HepG2 (cell line): ENCODE data around the gene HUNK. TPM values are rescaled to one million over a fixed set of nuclear protein-coding genes. Genes with fewer than 3 reads are reported as not detected.

Experiments
- BHLHE40 ChIP-seq: IDR thresholded peaks from 2 replicates; pipeline ENCODE4 v1.6.1; 2011; ENCODE audit warnings: low read length, improper control_type of control experiment
- DMAP1 ChIP-seq: IDR thresholded peaks from 2 replicates; pipeline ENCODE4 v1.6.1; 2016
- HOXA3 ChIP-seq: sonication (generic); formaldehyde crosslinking; IDR thresholded peaks from 2 replicates; pipeline ENCODE4 v1.5.0; 2020; ENCODE audit warnings: missing genetic modification reagents
- NCOA2 ChIP-seq: sonication (generic); formaldehyde crosslinking; IDR thresholded peaks from 2 replicates; pipeline ENCODE4 v1.8.0; 2022; ENCODE audit warnings: inconsistent platforms
- NFATC3 ChIP-seq: sonication (generic); formaldehyde crosslinking; IDR thresholded peaks from 2 replicates; pipeline ENCODE4 v1.5.1; 2020; ENCODE audit warnings: mild to moderate bottlenecking, missing genetic modification reagents
- NR1H2 ChIP-seq: sonication (generic); formaldehyde crosslinking; IDR thresholded peaks from 2 replicates; pipeline ENCODE4 v1.8.1; 2022; ENCODE audit warnings: low read depth, missing genetic modification reagents, borderline replicate concordance
- POLR2A ChIP-seq, 2 experiments: IDR thresholded peaks; 2 replicates each; pipeline ENCODE4 v1.6.1; 2011; ENCODE audit warnings: low read depth in 2 of 2, low read length in 2 of 2, mild to moderate bottlenecking in 1 of 2, moderate library complexity in 1 of 2; ENCODE audit not compliant: insufficient read depth in 1 of 2
- RCOR2 ChIP-seq: IDR thresholded peaks from 2 replicates; pipeline ENCODE4 v1.6.1; 2016; ENCODE audit warnings: missing biosample characterization, missing genetic modification reagents
- RXRB ChIP-seq: IDR thresholded peaks from 2 replicates; pipeline ENCODE4 v1.6.1; 2016; ENCODE audit warnings: borderline replicate concordance, missing genetic modification reagents, missing compliant biosample characterization
- SYNCRIP ChIP-seq: fragments of 200-400 bp; formaldehyde crosslinking; IDR thresholded peaks from 2 replicates; pipeline ENCODE4 v1.6.1; 2018; ENCODE audit warnings: mild to moderate bottlenecking, low read depth, low read length; ENCODE audit not compliant: insufficient read depth
- TAF15 ChIP-seq: fragments of 200-400 bp; formaldehyde crosslinking; IDR thresholded peaks from one replicate; pipeline ENCODE4 v1.6.1; 2018; ENCODE audit warnings: mild to moderate bottlenecking, low read depth, low read length; ENCODE audit not compliant: poor library complexity, severe bottlenecking
- ZBTB34 ChIP-seq: sonication (generic); formaldehyde crosslinking; IDR thresholded peaks from 2 replicates; pipeline ENCODE4 v1.8.0; 2022; ENCODE audit warnings: mild to moderate bottlenecking, missing genetic modification reagents
- ZNF230 ChIP-seq: sonication (generic); formaldehyde crosslinking; IDR thresholded peaks from 2 replicates; pipeline ENCODE4 v1.4.0; 2020; ENCODE audit warnings: mild to moderate bottlenecking, missing genetic modification reagents
- ZNF432 ChIP-seq: sonication (generic); formaldehyde crosslinking; IDR thresholded peaks from 2 replicates; pipeline ENCODE4 v1.5.0; 2020; ENCODE audit warnings: missing genetic modification reagents, mild to moderate bottlenecking, borderline replicate concordance
- ZNF572 ChIP-seq: sonication (generic); formaldehyde crosslinking; IDR thresholded peaks from 2 replicates; pipeline ENCODE4 v1.5.1; 2020; ENCODE audit warnings: mild to moderate bottlenecking, missing genetic modification reagents
- ZNF576 ChIP-seq: sonication (generic); formaldehyde crosslinking; IDR thresholded peaks from 2 replicates; pipeline ENCODE4 v1.4.0; 2020; ENCODE audit warnings: mild to moderate bottlenecking, missing genetic modification reagents
- ZNF589 ChIP-seq: sonication (generic); formaldehyde crosslinking; conservative IDR thresholded peaks from 2 replicates; pipeline ENCODE4 v1.8.0; 2022; ENCODE audit warnings: mild to moderate bottlenecking, moderate library complexity, missing genetic modification reagents
- ZNF605 ChIP-seq: sonication (generic); formaldehyde crosslinking; IDR thresholded peaks from 2 replicates; pipeline ENCODE4 v1.8.0; 2022; ENCODE audit warnings: mild to moderate bottlenecking, missing genetic modification reagents
- ZSCAN22 ChIP-seq: sonication (generic); formaldehyde crosslinking; IDR thresholded peaks from 2 replicates; pipeline ENCODE4 v1.4.0; 2020; ENCODE audit warnings: mild to moderate bottlenecking, missing genetic modification reagents
- ZSCAN9 ChIP-seq: IDR thresholded peaks from 2 replicates; pipeline ENCODE4 v1.6.1; 2016; ENCODE audit warnings: borderline replicate concordance
- polyA plus RNA-seq, 8 experiments: library from polyadenylated mRNA; depleted of rRNA in 3 of 8; stranded (reverse) in 7 of 8; unstranded in 1 of 8; fragments of >200 nt; fragmentation: Illumina TruSeq in 4 of 8; extraction: Trizol in 4 of 8; gene quantifications; 2 replicates each; pipeline versions ENCODE4 v1.2.1 to v1.2.3, GENCODE V29; 2011 to 2016; ENCODE audit warnings: low read depth in 4 of 8, missing spikeins in 1 of 8, mixed read lengths in 1 of 8; ENCODE audit not compliant: insufficient read depth in 1 of 8
- total RNA-seq, 5 experiments: library from RNA; depleted of rRNA; stranded (reverse); fragments of >200 nt; fragmentation: Illumina TruSeq; extraction: Trizol; gene quantifications; 2 replicates each; pipeline ENCODE4 v1.2.3, GENCODE V29; 2016; ENCODE audit warnings: low read depth in 1 of 5
- TF ChIP-seq, protein P1 (sequence below): sonication (generic); formaldehyde crosslinking; IDR thresholded peaks from 2 replicates; pipeline ENCODE4 v1.5.0; 2020; ENCODE audit warnings: missing genetic modification reagents, mild to moderate bottlenecking, borderline replicate concordance
- TF ChIP-seq, protein P2 (sequence below): sonication (generic); formaldehyde crosslinking; IDR thresholded peaks from 2 replicates; pipeline ENCODE4 v1.4.0; 2020; ENCODE audit warnings: missing genetic modification reagents, borderline replicate concordance
- TF ChIP-seq, protein P3 (sequence below): sonication (generic); formaldehyde crosslinking; IDR thresholded peaks from 2 replicates; pipeline ENCODE4 v1.4.0; 2020; ENCODE audit warnings: mild to moderate bottlenecking, missing genetic modification reagents

The HUNK gene
- total and polyA plus RNA-seq, 2 of the 13 experiments (the other 11 are each of a cell fraction or from before 2014, with no cell fraction given) = 1.8 to 1.9 TPM

DNA sequence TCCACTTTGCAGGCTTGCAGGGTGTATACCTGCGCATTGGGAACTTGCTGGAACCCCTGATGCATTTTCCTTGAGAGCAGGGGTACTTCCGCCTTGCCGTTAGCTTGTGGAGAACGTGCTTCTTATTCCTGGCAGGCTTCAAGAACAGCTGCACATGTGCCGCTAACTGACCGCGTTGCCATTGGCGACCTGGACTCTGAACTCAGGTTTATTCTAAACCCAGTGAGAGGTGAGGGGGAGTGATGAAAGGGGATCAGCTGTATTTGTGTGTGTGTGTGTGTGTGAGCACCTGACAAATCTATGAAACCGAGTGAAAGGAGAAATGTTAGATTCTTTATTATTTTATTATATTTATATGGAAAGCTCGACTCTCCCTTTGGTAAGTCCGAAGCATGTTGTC lies 128.6 kb downstream of the HUNK start (continued):
- TF ChIP-seq TAF15 (no peak), RCOR2 (CRISPR knock-in tag) (no peak), ZNF576 (no peak), ZSCAN9 (CRISPR knock-in tag) (no peak), ZNF589 (CRISPR knock-in tag) (no peak), NR1H2 (no peak), ZNF432 (CRISPR knock-in tag) (no peak), RXRB (no peak), ZSCAN22 (CRISPR knock-in tag) (no peak), NFATC3 (no peak), ZNF230 (CRISPR knock-in tag) (no peak), POLR2A (IDR thresholded peaks at IDR 0.05; ENCODE audit: insufficient read depth in 1 of 2, low read depth in 2 of 2, low read length in 2 of 2) (no peak), BHLHE40 (peak; percentile 69), ZNF572 (CRISPR knock-in tag) (no peak), ZBTB34 (no peak), ZNF605 (CRISPR knock-in tag) (no peak), NCOA2 (CRISPR knock-in tag) (no peak), HOXA3 (CRISPR knock-in tag) (peak; percentile 34; the same call in 1 of the 2 replicates), DMAP1 (CRISPR knock-in tag) (no peak), SYNCRIP (no peak)
- TF ChIP-seq, protein P1, sequence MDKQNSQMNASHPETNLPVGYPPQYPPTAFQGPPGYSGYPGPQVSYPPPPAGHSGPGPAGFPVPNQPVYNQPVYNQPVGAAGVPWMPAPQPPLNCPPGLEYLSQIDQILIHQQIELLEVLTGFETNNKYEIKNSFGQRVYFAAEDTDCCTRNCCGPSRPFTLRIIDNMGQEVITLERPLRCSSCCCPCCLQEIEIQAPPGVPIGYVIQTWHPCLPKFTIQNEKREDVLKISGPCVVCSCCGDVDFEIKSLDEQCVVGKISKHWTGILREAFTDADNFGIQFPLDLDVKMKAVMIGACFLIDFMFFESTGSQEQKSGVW (CRISPR knock-in tag) = no peak
- TF ChIP-seq, protein P2, sequence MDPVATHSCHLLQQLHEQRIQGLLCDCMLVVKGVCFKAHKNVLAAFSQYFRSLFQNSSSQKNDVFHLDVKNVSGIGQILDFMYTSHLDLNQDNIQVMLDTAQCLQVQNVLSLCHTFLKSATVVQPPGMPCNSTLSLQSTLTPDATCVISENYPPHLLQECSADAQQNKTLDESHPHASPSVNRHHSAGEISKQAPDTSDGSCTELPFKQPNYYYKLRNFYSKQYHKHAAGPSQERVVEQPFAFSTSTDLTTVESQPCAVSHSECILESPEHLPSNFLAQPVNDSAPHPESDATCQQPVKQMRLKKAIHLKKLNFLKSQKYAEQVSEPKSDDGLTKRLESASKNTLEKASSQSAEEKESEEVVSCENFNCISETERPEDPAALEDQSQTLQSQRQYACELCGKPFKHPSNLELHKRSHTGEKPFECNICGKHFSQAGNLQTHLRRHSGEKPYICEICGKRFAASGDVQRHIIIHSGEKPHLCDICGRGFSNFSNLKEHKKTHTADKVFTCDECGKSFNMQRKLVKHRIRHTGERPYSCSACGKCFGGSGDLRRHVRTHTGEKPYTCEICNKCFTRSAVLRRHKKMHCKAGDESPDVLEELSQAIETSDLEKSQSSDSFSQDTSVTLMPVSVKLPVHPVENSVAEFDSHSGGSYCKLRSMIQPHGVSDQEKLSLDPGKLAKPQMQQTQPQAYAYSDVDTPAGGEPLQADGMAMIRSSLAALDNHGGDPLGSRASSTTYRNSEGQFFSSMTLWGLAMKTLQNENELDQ (CRISPR knock-in tag) = no peak
- TF ChIP-seq, protein P3, sequence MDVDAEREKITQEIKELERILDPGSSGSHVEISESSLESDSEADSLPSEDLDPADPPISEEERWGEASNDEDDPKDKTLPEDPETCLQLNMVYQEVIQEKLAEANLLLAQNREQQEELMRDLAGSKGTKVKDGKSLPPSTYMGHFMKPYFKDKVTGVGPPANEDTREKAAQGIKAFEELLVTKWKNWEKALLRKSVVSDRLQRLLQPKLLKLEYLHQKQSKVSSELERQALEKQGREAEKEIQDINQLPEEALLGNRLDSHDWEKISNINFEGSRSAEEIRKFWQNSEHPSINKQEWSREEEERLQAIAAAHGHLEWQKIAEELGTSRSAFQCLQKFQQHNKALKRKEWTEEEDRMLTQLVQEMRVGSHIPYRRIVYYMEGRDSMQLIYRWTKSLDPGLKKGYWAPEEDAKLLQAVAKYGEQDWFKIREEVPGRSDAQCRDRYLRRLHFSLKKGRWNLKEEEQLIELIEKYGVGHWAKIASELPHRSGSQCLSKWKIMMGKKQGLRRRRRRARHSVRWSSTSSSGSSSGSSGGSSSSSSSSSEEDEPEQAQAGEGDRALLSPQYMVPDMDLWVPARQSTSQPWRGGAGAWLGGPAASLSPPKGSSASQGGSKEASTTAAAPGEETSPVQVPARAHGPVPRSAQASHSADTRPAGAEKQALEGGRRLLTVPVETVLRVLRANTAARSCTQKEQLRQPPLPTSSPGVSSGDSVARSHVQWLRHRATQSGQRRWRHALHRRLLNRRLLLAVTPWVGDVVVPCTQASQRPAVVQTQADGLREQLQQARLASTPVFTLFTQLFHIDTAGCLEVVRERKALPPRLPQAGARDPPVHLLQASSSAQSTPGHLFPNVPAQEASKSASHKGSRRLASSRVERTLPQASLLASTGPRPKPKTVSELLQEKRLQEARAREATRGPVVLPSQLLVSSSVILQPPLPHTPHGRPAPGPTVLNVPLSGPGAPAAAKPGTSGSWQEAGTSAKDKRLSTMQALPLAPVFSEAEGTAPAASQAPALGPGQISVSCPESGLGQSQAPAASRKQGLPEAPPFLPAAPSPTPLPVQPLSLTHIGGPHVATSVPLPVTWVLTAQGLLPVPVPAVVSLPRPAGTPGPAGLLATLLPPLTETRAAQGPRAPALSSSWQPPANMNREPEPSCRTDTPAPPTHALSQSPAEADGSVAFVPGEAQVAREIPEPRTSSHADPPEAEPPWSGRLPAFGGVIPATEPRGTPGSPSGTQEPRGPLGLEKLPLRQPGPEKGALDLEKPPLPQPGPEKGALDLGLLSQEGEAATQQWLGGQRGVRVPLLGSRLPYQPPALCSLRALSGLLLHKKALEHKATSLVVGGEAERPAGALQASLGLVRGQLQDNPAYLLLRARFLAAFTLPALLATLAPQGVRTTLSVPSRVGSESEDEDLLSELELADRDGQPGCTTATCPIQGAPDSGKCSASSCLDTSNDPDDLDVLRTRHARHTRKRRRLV = no peak
